ENCODE results near the gene REXO2. TPM values are rescaled to one million over a fixed set of nuclear protein-coding genes. Genes with fewer than 3 reads are reported as not detected.

Gene REXO2
- total RNA-seq, 2 experiments from 2014 or later = 66.6 to 70.0 TPM

DNA sequence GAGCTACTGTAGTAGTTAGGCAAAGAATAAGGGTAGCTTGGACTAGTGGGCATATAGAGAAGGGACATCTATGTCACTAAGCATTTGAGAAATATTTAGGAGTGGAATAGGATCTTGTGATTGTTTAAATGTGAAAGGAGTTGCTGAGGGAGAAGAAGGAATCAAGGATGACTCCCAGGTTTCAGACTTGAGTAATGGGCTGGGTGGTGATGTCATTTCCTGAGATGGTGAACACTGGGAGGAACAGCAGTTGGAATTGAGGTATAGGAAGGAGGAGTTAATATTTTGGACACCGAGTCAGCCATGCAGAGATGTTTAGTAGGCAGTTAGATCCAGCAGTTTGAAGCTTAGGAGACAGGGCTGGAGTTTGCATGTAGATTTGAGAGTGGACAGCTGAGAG is 40.1 kb downstream of the REXO2 start:
- DNase-seq (no peak), ATAC-seq (no peak)
- intact Hi-C loops (cut with DNase I, micrococcal nuclease) = no loop called here
- ChIA-PET CTCF (interaction anchor here (1.5 kb wide), 1 partner anchor 139 kb away, joined by 3 read pairs; no protein-coding TSS in a partner anchor), POLR2A (no interaction called here)
- H3K36me3 Mint-ChIP-seq (ENCODE audit: low read depth) = no peaks in the 10 kb centered on the region
- H3K4me1 Mint-ChIP-seq = no peaks in the 10 kb centered on the region
- no peak overlapping the region for H3K4me3 Mint-ChIP-seq
- no peaks in the 10 kb centered on the region for H3K9me3 Mint-ChIP-seq (ENCODE audit: low read depth)
- no peak overlapping the region for H3K27ac Mint-ChIP-seq
- peaks cover 6% of the 10 kb centered on the region for H3K27me3 Mint-ChIP-seq

DNA sequence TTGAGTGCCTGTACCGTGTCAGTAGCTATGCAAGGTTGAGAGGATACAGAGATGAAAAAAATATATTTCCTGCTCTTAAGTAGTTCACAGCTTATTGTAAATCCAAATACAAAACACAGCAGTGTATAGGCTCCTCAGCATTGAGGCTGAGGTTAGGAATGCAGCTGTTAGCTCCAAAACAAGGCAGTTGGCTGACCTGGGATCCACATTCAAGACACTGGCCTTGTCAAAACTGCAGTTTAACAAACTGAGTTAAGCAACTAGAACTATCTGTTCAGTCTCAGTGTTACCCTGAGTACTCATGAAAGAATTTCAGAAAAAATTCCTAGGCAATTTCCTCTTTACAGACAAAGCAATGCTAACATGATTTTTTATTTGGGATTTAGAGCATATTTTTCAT is 42.8 kb downstream of the REXO2 start:
- ATAC-seq (no peak), DNase-seq (no peak)
- Mint-ChIP-seq H3K4me1 (no peaks in the 10 kb centered on the region), H3K27ac (no peak overlapping the region), H3K9me3 (ENCODE audit: low read depth) (no peaks in the 10 kb centered on the region), H3K27me3 (peaks cover 2% of the 10 kb centered on the region), H3K4me3 (no peak overlapping the region), H3K36me3 (ENCODE audit: low read depth) (no peaks in the 10 kb centered on the region)
- POLR2A ChIA-PET = no interaction called here
- CTCF ChIA-PET = no interaction called here
- intact Hi-C loops (cut with DNase I, micrococcal nuclease) = no loop called here

DNA sequence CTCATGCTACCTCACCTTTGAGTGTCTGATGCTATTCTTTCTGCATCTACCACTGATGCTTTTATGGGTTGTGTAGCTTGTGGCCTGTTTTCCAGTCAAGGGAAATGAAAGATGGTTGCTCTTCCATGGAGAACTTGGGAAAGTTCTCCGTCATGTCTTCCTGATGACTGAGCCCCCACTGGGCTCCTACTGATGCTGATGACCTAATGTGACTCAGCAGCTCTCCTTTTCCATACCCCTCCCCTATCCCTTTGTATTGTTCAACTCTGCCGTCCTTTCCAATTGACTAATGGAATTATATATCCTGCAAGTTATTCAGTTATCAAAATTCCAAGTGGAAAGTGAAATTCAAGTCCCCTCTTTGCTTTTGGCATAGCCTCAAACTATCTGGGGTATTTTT is 44.7 kb downstream of the REXO2 start:
- no peak for ATAC-seq
- Mint-ChIP-seq H3K36me3 (ENCODE audit: low read depth) (peaks cover 1% of the 10 kb centered on the region), H3K4me1 (no peaks in the 10 kb centered on the region), H3K4me3 (no peak overlapping the region), H3K27me3 (peaks cover 2% of the 10 kb centered on the region), H3K9me3 (ENCODE audit: low read depth) (no peaks in the 10 kb centered on the region), H3K27ac (no peak overlapping the region)
- intact Hi-C loops (cut with DNase I, micrococcal nuclease) = no loop called here
- ChIA-PET CTCF (no interaction called here), POLR2A (no interaction called here)
- DNase-seq = no peak

DNA sequence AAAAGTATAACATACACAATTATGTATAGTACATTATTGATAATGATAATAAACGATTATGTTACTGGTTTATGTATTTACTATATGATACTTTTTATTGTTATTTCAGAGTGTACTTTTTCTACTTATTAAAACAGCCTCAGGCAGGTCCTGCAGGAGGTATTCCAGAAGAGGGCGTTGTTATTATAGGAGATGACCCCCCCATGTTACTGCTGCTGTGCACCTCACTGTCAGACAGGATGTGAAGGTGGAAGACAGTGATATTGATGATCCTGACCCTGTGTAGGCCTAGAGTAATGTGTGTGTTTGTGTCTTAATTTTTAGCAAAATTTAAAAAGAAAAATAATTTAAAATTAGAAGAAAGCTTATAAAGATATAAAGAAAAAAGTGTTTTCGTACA is 57.6 kb downstream of the REXO2 start:
- ATAC-seq (no peak), DNase-seq (no peak)
- H3K4me3 Mint-ChIP-seq = no peak overlapping the region
- H3K36me3 Mint-ChIP-seq (ENCODE audit: low read depth) = no peaks in the 10 kb centered on the region
- ChIA-PET CTCF (no interaction called here), POLR2A (no interaction called here)
- peaks cover under 1% of the 10 kb centered on the region for H3K9me3 Mint-ChIP-seq (ENCODE audit: low read depth)
- no peaks in the 10 kb centered on the region for H3K27me3 Mint-ChIP-seq
- H3K4me1 Mint-ChIP-seq = no peaks in the 10 kb centered on the region
- no peak overlapping the region for H3K27ac Mint-ChIP-seq
- intact Hi-C loops (cut with DNase I, micrococcal nuclease) = no loop called here

DNA sequence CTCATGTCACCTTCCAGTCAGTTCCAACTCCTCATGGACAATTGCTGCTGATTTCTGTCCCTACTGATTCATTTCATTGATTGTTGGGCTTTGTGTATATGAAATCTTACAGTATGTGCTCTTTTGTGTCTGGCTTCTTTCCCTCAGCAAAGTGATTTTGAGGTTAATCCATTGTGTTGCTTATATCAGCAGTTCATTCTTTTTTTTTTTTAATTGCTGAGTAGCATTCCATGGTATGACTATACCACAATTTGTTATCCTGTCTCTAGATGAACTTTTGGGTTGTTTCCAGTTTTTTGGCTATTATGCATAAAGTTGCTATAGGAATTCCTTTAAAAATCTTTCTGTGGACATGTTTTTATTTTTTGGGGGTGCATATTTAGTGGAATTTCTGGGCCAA is 60.5 kb downstream of the REXO2 start:
- ATAC-seq = no peak
- no peak overlapping the region for H3K27ac Mint-ChIP-seq
- H3K4me1 Mint-ChIP-seq = no peaks in the 10 kb centered on the region
- no peak for DNase-seq
- intact Hi-C loops (cut with DNase I, micrococcal nuclease) = no loop called here
- POLR2A ChIA-PET = no interaction called here
- H3K36me3 Mint-ChIP-seq (ENCODE audit: low read depth) = no peaks in the 10 kb centered on the region
- H3K4me3 Mint-ChIP-seq = no peak overlapping the region
- CTCF ChIA-PET = no interaction called here
- H3K9me3 Mint-ChIP-seq (ENCODE audit: low read depth) = no peaks in the 10 kb centered on the region
- peaks cover 1% of the 10 kb centered on the region for H3K27me3 Mint-ChIP-seq

Other genes with a start within 250 kb of the REXO2 start
- not detected for gene NNMT, start 143.1 kb upstream of the REXO2 start, total RNA-seq
- 1 to 10 TPM; 4.8 to 5.5 TPM for gene C11orf71, start 39.0 kb upstream of the REXO2 start, total RNA-seq
- gene RBM7, start 38.8 kb upstream of the REXO2 start, total RNA-seq = 10 to 100 TPM; 46.7 to 72.3 TPM
- gene NXPE1, start 120.4 kb downstream of the REXO2 start, total RNA-seq = not detected
- not detected for gene NXPE4, start 156.3 kb downstream of the REXO2 start, total RNA-seq
- gene NXPE2, start 239.1 kb downstream of the REXO2 start, total RNA-seq = not detected

Data from activated CD4-positive, alpha-beta T cell treated with anti-CD3 and anti-CD28 coated beads for 36 hours (primary cell).